T-helper 1 cell treated with Interleukin-12 subunit alpha and Interleukin-12 subunit beta and Interleukin-4 antibody, amounts not matched to agents 30 μg/mL and 1 μg/mL, for 36 hours (primary cell): ENCODE measurements around the gene NRROS.
"Not testable (repeated sequence)": the region's sequence is repeated elsewhere in the genome, so short reads cannot be mapped to it uniquely, and the experiment has no call there.

Experiments used
- H3K27ac Mint-ChIP-seq: one replicate; pipeline ENCODE4 v1.8.0; 2021; ENCODE audit warnings: mild to moderate bottlenecking, mixed read lengths
- H3K27me3 Mint-ChIP-seq: one replicate; pipeline ENCODE4 v1.8.0; 2021; ENCODE audit warnings: low read depth, mixed read lengths
- H3K36me3 Mint-ChIP-seq: one replicate; pipeline ENCODE4 v1.8.0; 2021; ENCODE audit warnings: low read depth, mixed read lengths
- H3K4me1 Mint-ChIP-seq: one replicate; pipeline ENCODE4 v1.8.0; 2021; ENCODE audit warnings: low read depth, mixed read lengths
- H3K4me3 Mint-ChIP-seq: one replicate; pipeline ENCODE4 v1.8.0; 2021; ENCODE audit warnings: mild to moderate bottlenecking, moderate library complexity, mixed read lengths
- H3K9me3 Mint-ChIP-seq: one replicate; pipeline ENCODE4 v1.8.0; 2021; ENCODE audit warnings: mixed read lengths

The NRROS gene

DNA sequence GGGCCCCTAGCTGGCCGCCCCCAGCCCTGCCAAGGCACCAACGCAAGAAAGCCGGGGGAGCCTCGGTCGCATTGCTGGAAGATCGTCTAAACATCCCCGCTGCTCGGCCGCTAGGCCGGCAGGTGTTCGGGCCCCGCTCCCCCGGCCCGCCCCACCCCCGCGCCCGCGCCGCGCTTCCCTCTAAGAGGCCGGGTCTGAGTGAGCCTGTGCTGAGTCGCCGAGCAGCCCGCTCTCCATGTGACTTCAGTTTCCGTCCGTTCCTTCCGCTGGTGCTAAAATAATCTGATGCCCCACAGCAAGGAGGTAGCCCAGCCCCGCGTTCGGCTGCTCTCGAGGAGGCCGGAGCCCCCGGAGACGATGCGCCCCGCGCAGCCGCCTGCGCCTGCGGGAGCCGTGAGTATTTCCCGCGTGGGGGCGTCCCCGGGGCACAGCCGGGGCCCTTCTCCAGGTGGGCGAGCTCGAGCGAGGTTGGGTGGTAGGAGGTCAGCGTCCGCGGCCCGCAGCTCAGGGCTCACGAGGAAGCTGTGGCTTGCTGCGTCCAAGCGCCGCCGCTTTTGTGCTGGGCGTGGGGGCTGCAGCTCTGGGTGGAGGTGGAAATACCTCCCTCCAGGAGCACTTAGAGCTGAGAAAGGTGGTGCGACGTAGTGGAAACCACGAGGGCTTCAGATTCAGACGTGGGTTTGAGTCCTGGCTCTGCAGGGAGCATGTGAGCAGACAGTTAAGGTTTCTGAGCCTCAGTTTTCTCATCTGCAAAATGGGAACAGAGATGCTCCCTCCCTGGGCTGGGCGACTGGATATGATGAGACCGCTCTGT, at the start of gene NRROS:
Gene NRROS, plus strand, starts transcription at position 212 of the 814 bp plus-strand sequence. CDS start 14,846 bp downstream, outside the sequence.
- peaks cover 58% of the 10 kb centered on the region for H3K4me1 Mint-ChIP-seq
- H3K9me3 Mint-ChIP-seq, result no peaks in the 10 kb centered on the region
- peak within 1 kb of the TSS; percentile 91 for H3K4me3 Mint-ChIP-seq
- peaks cover 14% of the 10 kb centered on the region for H3K36me3 Mint-ChIP-seq
- H3K27me3 Mint-ChIP-seq, result no peaks in the 10 kb centered on the region
- H3K27ac Mint-ChIP-seq, result peak within 1 kb of the TSS; percentile 88

DNA sequence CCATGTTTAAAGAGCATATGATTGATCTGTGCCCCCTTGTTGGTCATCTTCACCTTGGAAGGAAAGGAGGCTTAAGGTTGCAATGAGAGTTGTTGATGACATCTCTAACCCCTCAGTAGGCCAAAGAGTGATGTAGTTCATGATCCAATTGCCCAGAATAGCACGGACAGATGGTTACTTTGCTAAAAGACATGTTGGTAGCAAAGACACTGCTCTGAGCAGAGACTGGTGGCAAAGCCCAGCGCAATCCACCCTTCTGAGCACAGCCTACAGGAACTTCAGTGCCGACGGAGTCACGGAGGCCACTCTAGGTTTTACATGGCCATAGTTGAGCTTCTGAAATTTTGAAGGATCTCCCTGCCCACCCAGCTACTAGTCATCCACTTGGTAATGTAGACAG, 49.2 kb upstream of the NRROS start:
- H3K27ac Mint-ChIP-seq, result no peak overlapping the region
- H3K9me3 Mint-ChIP-seq, result no peaks in the 10 kb centered on the region
- H3K4me3 Mint-ChIP-seq, result no peak overlapping the region
- H3K27me3 Mint-ChIP-seq, result no peaks in the 10 kb centered on the region
- no peaks in the 10 kb centered on the region for H3K4me1 Mint-ChIP-seq
- H3K36me3 Mint-ChIP-seq, result peaks cover 5% of the 10 kb centered on the region

DNA sequence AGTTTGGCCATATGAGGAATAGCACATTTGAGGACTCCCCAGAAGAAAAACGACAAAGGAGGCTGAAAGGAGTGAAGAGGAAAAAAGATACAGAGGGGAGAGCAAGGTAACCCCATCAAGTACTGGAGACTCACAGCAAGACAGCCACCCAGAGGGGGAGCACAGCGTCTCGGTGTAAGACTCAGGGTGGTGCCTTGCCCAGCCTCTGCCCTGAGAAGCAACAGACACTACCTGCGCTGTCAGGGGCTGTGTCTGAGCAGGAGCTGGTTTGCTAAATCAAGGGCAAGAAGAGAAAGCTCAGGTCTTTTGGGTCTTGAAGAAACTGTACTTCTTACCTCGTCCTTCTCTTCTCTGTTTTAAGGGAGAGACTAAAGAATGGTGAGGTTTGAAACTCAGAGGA, 43.1 kb upstream of the NRROS start:
- Mint-ChIP-seq H3K27ac (no peak overlapping the region), H3K27me3 (peaks cover 22% of the 10 kb centered on the region), H3K4me3 (no peak overlapping the region), H3K4me1 (peaks cover 10% of the 10 kb centered on the region), H3K36me3 (no peaks in the 10 kb centered on the region), H3K9me3 (no peaks in the 10 kb centered on the region)

DNA sequence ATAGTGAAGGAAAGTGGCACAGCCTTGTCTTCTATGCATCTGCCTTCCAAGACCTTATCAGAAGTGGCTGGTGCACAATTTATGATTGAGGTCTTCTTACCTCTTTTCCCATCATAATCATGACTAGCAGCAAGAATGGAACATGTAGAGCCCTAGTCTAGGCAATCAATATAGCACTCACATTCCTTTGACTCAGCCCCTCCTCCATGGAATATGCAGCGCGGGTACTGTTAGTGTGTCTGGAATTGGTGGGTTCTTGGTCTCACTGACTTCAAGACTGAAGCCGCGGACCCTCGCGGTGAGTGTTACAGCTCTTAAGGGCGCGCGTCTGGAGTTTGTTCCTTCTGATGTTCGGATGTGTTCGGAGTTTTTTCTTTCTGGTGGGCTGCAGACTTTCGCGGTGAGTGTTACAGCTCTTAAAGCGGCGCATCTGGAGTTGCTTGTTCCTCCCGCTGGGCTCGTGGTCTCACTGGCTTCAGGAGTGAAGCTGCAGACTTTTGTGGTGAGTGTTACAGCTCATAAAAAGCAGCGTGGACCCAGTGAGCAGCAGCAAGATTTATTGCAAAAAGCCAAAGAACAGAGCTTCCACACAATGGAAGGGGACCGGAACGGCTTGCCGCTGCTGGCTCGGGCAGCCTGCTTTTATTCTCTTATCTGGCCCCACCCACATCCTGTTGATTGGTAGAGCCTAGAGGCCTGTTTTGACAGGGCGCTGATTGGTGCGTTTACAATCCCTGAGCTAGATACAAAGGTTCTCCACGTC, 41.3 kb upstream of the NRROS start:
- H3K9me3 Mint-ChIP-seq, H3K27ac Mint-ChIP-seq: not testable (repeated sequence)
- peaks cover 22% of the 10 kb centered on the region for H3K27me3 Mint-ChIP-seq

DNA sequence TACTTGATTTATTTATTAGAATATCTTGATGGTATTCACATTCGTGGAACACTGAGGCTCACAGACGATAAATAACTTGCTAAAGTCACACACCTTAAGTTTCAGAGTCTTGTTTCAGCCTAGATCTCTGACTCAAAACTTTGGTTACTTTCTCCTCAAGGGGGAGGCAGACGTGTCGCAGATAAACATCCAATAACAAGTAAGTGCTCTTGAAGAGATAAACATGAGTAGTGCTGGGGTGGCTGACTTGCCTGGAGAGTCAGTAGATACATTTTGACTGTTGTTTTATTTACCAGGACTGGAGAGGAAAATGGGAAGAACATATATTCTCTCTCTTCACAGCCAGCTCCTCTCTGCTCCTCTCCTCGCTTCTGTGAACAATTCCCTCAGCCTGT, 39.8 kb upstream of the NRROS start:
- Mint-ChIP-seq H3K9me3 (no peaks in the 10 kb centered on the region), H3K4me3 (no peak overlapping the region), H3K27me3 (peaks cover 25% of the 10 kb centered on the region), H3K4me1 (peaks cover 15% of the 10 kb centered on the region), H3K36me3 (no peaks in the 10 kb centered on the region), H3K27ac (no peak overlapping the region)

More for the DNA sequence above, 41.3 kb upstream of the NRROS start:
- H3K4me3 Mint-ChIP-seq, result peak overlapping the region; percentile 80
- H3K36me3 Mint-ChIP-seq, result not testable (repeated sequence)
- peaks cover 10% of the 10 kb centered on the region for H3K4me1 Mint-ChIP-seq

DNA sequence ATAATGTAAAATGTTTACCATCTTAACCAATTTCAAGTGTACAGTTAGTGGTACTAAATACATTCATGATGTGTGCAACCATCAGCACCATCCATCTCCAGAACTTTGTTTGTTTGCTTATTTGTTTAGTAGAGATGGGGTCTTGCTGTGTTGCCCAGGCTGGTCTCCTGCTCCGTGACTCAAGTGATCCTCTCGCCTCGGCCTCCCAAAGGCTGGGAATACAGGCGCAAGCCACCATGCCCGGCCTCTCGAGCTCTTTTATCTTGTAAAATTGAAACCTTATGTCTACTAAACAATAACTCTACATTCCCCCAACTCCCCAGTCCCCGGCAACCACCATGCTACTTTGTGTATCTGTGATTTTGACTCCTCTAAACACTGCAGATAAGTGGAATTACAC, 39.1 kb upstream of the NRROS start:
- Mint-ChIP-seq H3K27me3 (peaks cover 26% of the 10 kb centered on the region), H3K36me3 (no peaks in the 10 kb centered on the region), H3K9me3 (no peaks in the 10 kb centered on the region), H3K4me1 (peaks cover 20% of the 10 kb centered on the region), H3K27ac (no peak overlapping the region), H3K4me3 (no peak overlapping the region)

DNA sequence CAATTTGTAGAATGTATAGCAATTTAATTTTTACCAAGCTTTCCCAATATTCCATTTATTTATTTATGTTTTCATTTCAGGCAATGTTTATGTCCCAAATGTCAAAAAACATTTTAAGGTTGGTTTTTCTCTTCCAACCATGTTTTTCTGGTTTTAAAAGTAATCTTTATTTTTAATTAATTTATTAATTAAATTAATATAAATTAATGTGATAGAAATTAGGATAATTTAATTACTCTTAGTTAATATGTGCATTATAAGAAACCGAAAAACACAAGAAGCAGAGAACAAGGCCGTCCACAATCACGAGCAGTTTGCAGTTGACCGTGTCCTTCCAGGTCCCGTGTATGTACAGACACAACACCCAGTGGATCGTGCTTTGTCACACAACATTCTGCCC, 36.8 kb upstream of the NRROS start:
- Mint-ChIP-seq H3K27me3 (peaks cover 11% of the 10 kb centered on the region), H3K4me1 (peaks cover 20% of the 10 kb centered on the region), H3K36me3 (no peaks in the 10 kb centered on the region), H3K27ac (no peak overlapping the region), H3K9me3 (no peaks in the 10 kb centered on the region), H3K4me3 (no peak overlapping the region)

DNA sequence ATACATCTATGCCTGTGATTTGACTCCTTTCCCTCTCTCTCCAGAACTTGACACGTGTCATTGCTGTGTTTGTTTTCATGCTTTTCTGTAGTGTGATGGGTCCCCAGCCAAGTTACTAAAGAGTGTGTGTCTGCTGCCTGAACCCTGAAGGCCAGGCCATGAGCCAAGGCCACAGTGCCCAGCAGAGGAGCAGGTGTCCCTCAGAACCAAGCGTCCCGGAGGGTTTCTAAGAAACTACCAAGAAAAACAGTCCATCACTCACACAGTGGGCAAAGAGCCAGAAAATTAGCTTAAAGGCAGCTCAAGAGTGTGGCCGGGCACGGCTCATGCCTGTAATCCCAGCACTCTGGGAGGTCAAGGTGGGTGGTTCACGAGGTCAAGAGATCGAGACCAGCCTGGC, 35.8 kb upstream of the NRROS start:
- Mint-ChIP-seq H3K27ac (no peak overlapping the region), H3K36me3 (no peaks in the 10 kb centered on the region), H3K4me1 (peaks cover 10% of the 10 kb centered on the region), H3K4me3 (no peak overlapping the region), H3K27me3 (peaks cover 4% of the 10 kb centered on the region), H3K9me3 (no peaks in the 10 kb centered on the region)

DNA sequence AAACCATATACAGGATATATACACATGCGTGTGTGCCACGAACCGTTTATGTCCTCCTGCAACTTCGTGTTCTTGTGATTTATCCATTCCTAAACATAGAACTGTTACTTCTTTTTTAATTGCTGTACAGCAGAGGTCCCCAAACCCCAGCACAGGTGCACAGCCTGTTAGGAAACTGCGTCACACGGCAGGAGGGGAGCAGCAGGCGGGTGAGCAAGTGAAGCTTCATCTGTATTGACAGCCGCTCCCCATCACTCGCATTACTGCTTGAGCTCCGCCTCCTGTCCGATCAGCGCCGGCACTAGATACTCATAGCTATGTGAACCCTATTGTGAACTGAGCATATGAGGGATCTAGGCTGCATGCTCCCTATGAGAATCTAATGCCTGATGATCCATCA, 34.9 kb upstream of the NRROS start:
- Mint-ChIP-seq H3K36me3 (no peaks in the 10 kb centered on the region), H3K4me3 (peak overlapping the region; percentile 25), H3K27me3 (peaks cover 4% of the 10 kb centered on the region), H3K9me3 (no peaks in the 10 kb centered on the region), H3K27ac (no peak overlapping the region), H3K4me1 (peaks cover 16% of the 10 kb centered on the region)

DNA sequence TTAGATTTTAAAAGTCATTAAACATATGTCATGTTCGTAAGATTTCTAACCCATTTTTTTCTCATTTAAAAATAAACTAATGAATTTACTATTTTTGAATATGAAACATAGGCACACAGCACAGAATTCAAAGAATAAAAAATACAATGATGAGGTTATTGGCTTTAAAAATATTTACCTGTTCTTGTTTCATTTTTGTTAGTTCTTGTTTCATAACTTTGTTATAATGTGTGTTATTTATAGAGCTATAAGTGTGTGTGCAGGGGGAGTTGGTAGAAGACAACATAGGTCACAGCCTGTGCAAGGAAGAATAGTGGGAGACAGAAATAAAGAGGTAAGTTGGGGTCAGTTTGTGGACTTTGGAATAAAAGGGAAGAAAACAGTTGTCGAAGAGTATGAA, 30.8 kb upstream of the NRROS start:
- H3K4me3 Mint-ChIP-seq, result no peak overlapping the region
- peaks cover 39% of the 10 kb centered on the region for H3K4me1 Mint-ChIP-seq
- peaks cover 4% of the 10 kb centered on the region for H3K27me3 Mint-ChIP-seq
- H3K9me3 Mint-ChIP-seq, result no peaks in the 10 kb centered on the region
- H3K27ac Mint-ChIP-seq, result no peak overlapping the region
- H3K36me3 Mint-ChIP-seq, result no peaks in the 10 kb centered on the region

DNA sequence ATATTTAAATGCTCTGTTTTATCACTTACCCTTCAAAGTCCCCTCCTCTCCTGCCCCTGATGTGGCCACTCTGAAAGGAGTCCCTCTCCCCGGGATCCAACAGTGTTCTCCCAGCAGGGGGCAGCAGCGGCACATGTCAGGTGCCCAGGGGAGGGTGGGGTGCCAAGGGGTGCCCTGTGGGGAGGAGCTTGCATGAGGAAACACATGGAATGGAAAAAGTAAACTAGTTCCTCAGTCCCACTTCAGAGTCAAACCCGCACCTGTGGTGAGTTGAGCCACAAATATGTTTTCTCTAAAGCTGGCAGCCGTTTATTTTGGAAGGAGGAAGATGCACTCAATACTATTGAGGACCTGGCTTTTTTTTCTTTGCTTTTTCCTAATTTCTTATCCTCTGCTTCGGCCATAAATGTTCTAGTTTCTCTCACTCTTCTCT, 30.1 kb upstream of the NRROS start:
- peaks cover 4% of the 10 kb centered on the region for H3K27me3 Mint-ChIP-seq
- peaks cover 37% of the 10 kb centered on the region for H3K4me1 Mint-ChIP-seq
- H3K9me3 Mint-ChIP-seq, result no peaks in the 10 kb centered on the region
- H3K36me3 Mint-ChIP-seq, result no peaks in the 10 kb centered on the region
- H3K27ac Mint-ChIP-seq, result peak overlapping the region; percentile 71
- peak overlapping the region; percentile 27 for H3K4me3 Mint-ChIP-seq

DNA sequence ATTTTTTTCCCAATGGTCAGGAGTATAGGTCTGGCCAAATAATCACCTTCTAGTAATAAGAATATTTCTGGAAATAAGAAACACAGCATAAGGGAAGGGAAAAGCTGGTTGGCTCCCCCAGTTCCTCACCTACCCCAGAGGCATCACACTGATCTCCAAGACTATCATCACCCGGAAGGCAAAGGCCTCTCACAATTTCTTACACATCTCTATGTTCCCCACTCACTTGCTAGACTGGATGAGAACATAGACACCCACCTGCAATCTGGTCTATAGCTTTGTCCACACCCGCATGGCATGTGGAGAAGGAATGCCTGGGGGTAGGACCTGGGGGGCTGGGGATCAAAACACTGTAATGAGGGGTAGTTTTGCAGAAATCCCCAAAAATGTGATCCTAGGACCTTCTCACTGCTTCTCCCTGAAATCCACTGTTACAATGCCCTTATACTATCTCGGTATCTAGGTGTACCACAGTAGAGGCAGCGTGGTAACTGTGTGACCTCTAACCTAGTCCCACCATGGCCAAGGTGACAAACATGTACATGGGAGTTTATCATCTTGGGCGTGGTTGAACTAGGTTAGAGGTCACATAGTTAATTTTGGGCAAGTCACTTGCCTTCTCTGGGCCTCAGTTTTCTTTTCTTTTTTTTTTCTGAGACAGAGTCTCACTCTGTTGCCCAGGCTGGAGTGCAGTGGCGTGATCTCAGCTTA, 29.5 kb upstream of the NRROS start:
- Mint-ChIP-seq H3K4me3 (peak overlapping the region; percentile 27), H3K4me1 (peaks cover 33% of the 10 kb centered on the region), H3K27me3 (no peaks in the 10 kb centered on the region), H3K9me3 (no peaks in the 10 kb centered on the region), H3K36me3 (no peaks in the 10 kb centered on the region), H3K27ac (peak overlapping the region; percentile 71)

DNA sequence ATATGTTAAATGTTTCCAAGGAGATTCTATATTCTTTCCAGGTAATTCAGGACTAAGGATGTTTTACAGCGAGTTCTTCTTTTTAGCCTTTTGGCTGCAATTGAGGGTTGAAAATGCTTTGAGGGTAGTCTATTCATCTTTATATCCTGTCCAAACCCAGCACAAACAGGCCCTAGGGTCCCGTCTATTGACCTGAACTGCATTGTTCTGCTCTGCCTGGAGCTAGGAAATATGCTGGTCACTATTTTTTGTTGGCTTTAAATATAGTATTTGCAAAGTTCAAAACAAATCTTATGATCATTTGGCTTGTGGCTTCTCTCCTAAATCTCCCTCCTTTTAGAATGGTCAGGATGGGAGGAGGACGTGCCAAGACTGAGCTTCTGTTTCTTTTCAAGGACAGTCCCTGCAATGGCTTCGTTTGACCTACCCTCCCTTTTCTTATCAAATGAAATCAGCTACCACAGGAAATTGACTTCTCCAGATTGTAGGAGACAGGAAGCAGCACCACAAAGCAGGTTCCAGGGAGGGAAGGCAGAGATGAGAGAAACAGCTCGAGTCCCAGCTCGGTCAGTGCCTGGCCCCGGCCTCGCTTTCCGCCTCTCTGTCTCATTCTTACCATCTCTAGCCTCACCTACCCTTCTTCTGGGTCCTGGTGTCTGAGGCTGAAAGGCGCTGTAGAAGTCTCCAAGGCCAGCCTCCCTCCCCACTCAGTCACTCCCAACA, 27.6 kb upstream of the NRROS start:
- H3K27ac Mint-ChIP-seq, result peak overlapping the region; percentile 72
- peak overlapping the region; percentile 58 for H3K4me3 Mint-ChIP-seq
- peaks cover 29% of the 10 kb centered on the region for H3K4me1 Mint-ChIP-seq
- no peaks in the 10 kb centered on the region for H3K36me3 Mint-ChIP-seq
- no peaks in the 10 kb centered on the region for H3K27me3 Mint-ChIP-seq
- no peaks in the 10 kb centered on the region for H3K9me3 Mint-ChIP-seq

DNA sequence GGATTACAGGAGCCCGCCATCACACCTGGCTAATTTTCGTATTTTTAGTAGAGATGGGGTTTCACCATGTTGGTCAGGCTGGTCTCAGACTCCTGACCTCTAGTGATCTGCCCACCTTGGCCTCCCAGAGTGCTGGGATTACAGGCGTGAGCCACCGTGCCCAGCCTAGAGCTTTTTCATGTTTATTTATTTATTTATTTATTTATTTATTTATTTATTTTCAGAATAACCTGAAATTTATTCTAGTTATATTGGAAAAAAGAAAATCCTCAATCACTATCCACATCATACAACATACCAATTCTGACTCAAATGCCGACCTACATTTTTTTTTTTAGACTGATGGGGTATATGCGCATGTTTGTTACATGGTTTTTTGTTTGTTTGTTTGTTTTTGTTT, 24.3 kb upstream of the NRROS start:
- not testable (repeated sequence) for H3K27me3 Mint-ChIP-seq, H3K4me3 Mint-ChIP-seq, H3K36me3 Mint-ChIP-seq, H3K27ac Mint-ChIP-seq, H3K9me3 Mint-ChIP-seq
- peaks cover 20% of the 10 kb centered on the region for H3K4me1 Mint-ChIP-seq
